HG03439 (cell line): ENCODE results near the gene HINT3.
"Not testable (repeated sequence)": the region's sequence is repeated elsewhere in the genome, so short reads cannot be mapped to it uniquely, and the experiment has no call there.

Experiments used
- ATAC-seq: cut with Tn5 transposase; IDR thresholded peaks from one replicate; pipeline ENCODE4 v1.9.1; 2021; ENCODE audit warnings: mild to moderate bottlenecking, moderate library complexity; ENCODE audit not compliant: unreplicated experiment

Gene HINT3

GRCh38 chr6:125956506-125957390 lies at the start of gene HINT3:
HINT3 (plus strand) TSS chr6:125956770; CDS start chr6:125956978, 208 bp downstream.
- ATAC-seq, result peak; percentile 96

GRCh38 chr6:125910527-125910926 lies 46.0 kb upstream of the HINT3 start:
- peak; percentile 99 for ATAC-seq

GRCh38 chr6:125911051-125911451 lies 45.5 kb upstream of the HINT3 start:
- not testable (repeated sequence) for ATAC-seq

- not testable (repeated sequence) for ATAC-seq
Measured at GRCh38 chr6:125912430-125912829, 44.1 kb upstream of the HINT3 start.

GRCh38 chr6:125913145-125913544 lies 43.4 kb upstream of the HINT3 start:
- ATAC-seq, result no peak

GRCh38 chr6:125913864-125914351 lies 42.7 kb upstream of the HINT3 start:
- ATAC-seq, result no peak

GRCh38 chr6:125918230-125918629 lies 38.3 kb upstream of the HINT3 start:
- no peak for ATAC-seq

GRCh38 chr6:125918681-125919566 lies 37.6 kb upstream of the HINT3 start:
- peak; percentile 96 for ATAC-seq

- ATAC-seq, result no peak
Measured at GRCh38 chr6:125919618-125920017, 37.0 kb upstream of the HINT3 start.

GRCh38 chr6:125922322-125922860 lies 34.2 kb upstream of the HINT3 start:
- no peak for ATAC-seq

- no peak for ATAC-seq
Measured at GRCh38 chr6:125923366-125923877, 33.1 kb upstream of the HINT3 start.

GRCh38 chr6:125924169-125924568 lies 32.4 kb upstream of the HINT3 start:
- ATAC-seq, result no peak

GRCh38 chr6:125924697-125925358 lies 31.7 kb upstream of the HINT3 start:
- no peak for ATAC-seq

- no peak for ATAC-seq
Measured at GRCh38 chr6:125926711-125927110, 29.9 kb upstream of the HINT3 start.

- ATAC-seq, result no peak
Measured at GRCh38 chr6:125927761-125928160, 28.8 kb upstream of the HINT3 start.

GRCh38 chr6:125930765-125931418 lies 25.7 kb upstream of the HINT3 start:
- ATAC-seq, result no peak

GRCh38 chr6:125931733-125932450 lies 24.7 kb upstream of the HINT3 start:
- no peak for ATAC-seq

- ATAC-seq, result no peak
Measured at GRCh38 chr6:125932451-125932795, 24.1 kb upstream of the HINT3 start.

- not testable (repeated sequence) for ATAC-seq
Measured at GRCh38 chr6:125935520-125935919, 21.1 kb upstream of the HINT3 start.
